AG04449 (cell line): Measurements from ENCODE around the gene DCTN3.

Source experiments
- CTCF ChIA-PET: fragments of 350-600 bp; formaldehyde crosslinking; extraction: SDS; loops from one replicate; lab custom pipeline; 2021; ENCODE audit warnings: antibody characterized with exemption; lab: Yijun Ruan, JAX
- POLR2A ChIA-PET: fragments of 400-600, 350-600 bp; formaldehyde crosslinking; extraction: SDS; loops from one replicate; lab custom pipeline; 2020; ENCODE audit warnings: antibody characterized with exemption, inconsistent platforms; lab: Yijun Ruan, JAX
- DNase-seq: peaks from one replicate; pipeline ENCODE4 v3.0.0-alpha.2; 2010; ENCODE audit warnings: low read depth, low spot score
- H3K4me3 ChIP-seq: 2 replicates; pipeline ENCODE4 v1.5.1; 2011; ENCODE audit warnings: low read depth, mild to moderate bottlenecking, control low read depth, low read length
- CTCF ChIP-seq: IDR thresholded peaks from one replicate; pipeline ENCODE4 v1.5.1; 2011; ENCODE audit warnings: mild to moderate bottlenecking, moderate library complexity, low read length, control low read depth, inconsistent platforms; ENCODE audit not compliant: insufficient read depth; ENCODE audit errors: missing control alignments

DCTN3 gene

GRCh38 chr9:34601937-34602573 is 18.2 kb downstream of the DCTN3 start:
- no peak for DNase-seq
- TF ChIP-seq CTCF = no peak
- no peak overlapping the region for H3K4me3 ChIP-seq
- ChIA-PET CTCF (interaction anchor here (1.0 to 11.5 kb wide), 26 partner anchors 9 to 269 kb away, joined by 3 to 255 read pairs (median 11); partner anchors contain the start of genes RPP25L and SIGMAR1), POLR2A (no interaction called here)

- ChIA-PET POLR2A (no interaction called here), CTCF (interaction anchor here (0.8 to 11.5 kb wide), 7 partner anchors 9 to 197 kb away, joined by 3 to 255 read pairs (median 16); partner anchors contain the start of gene RPP25L)
- no peak for TF ChIP-seq CTCF
- no peak overlapping the region for H3K4me3 ChIP-seq
- DNase-seq = no peak
Observed at GRCh38 chr9:34600908-34601307, 19.4 kb downstream of the DCTN3 start.

- TF ChIP-seq CTCF = no peak
- ChIA-PET CTCF (interaction anchor here (0.8 to 11.5 kb wide), 8 partner anchors 8 to 267 kb away, joined by 3 to 255 read pairs (median 12); partner anchors contain the start of gene RPP25L), POLR2A (no interaction called here)
- no peak for DNase-seq
- H3K4me3 ChIP-seq = no peak overlapping the region
Observed at GRCh38 chr9:34599546-34599945, 20.7 kb downstream of the DCTN3 start.

GRCh38 chr9:34594177-34594576 is 26.1 kb downstream of the DCTN3 start:
- CTCF ChIA-PET = interaction anchor here (0.9 to 11.5 kb wide), 8 partner anchors 11 to 215 kb away, joined by 3 to 255 read pairs (median 56); partner anchors contain the start of gene DCTN3
- no peak for TF ChIP-seq CTCF
- H3K4me3 ChIP-seq = no peak overlapping the region
- no peak for DNase-seq
- POLR2A ChIA-PET = no interaction called here

- no peak for DNase-seq
- POLR2A ChIA-PET = no interaction called here
- no peak overlapping the region for H3K4me3 ChIP-seq
- TF ChIP-seq CTCF = no peak
- CTCF ChIA-PET = interaction anchor here (0.7 to 11.5 kb wide), 26 partner anchors 7 to 260 kb away, joined by 3 to 255 read pairs (median 9); partner anchors contain the start of genes DCTN3 and RPP25L
Observed at GRCh38 chr9:34592895-34593601, 27.2 kb downstream of the DCTN3 start.
